HCT116 (cell line): Measurements from ENCODE around the gene CLC. TPM values are rescaled to one million over a fixed set of nuclear protein-coding genes. Genes with fewer than 3 reads are reported as not detected.

Source experiments
- ATAC-seq: fragments of 200-7000 bp; cut with Tn5 transposase; 2 replicates; pipeline ENCODE4 v1.9.1; 2020; ENCODE audit warnings: mild to moderate bottlenecking, moderate library complexity
- BruUV-seq: library from RNA; stranded (reverse); fragments of 400-500 nt; replicated peaks from 2 replicates; lab custom pipeline; 2021; lab: Mats Ljungman, UMichigan
- CTCF ChIA-PET: fragments of 300-600 bp; sonication (Branson Sonifier 250); formaldehyde crosslinking; loops from one replicate; lab custom pipeline; 2021; ENCODE audit warnings: antibody characterized with exemption; lab: Charles Lee
- POLR2A ChIA-PET: fragments of 300-600, 350-600 bp; sonication (Branson Sonifier 250); formaldehyde crosslinking; loops from one replicate; lab custom pipeline; 2021; ENCODE audit warnings: antibody characterized with exemption; lab: Charles Lee
- RAD21 ChIA-PET, 2 experiments: fragments of 300-600 bp; sonication (Branson Sonifier 250); formaldehyde crosslinking; loops; one replicate each; lab custom pipeline; 2023; ENCODE audit warnings: low total read pairs in 2 of 2; ENCODE audit not compliant: uncharacterized antibody in 2 of 2, unreplicated experiment in 2 of 2, low non-redundant PET in 1 of 2; lab: Charles Lee
- DNase-seq: peaks from one replicate; pipeline ENCODE4 v3.0.0-alpha.2; 2010; ENCODE audit warnings: low read depth, low spot score
- H2AFZ ChIP-seq: fragments of 200-600 bp; shearing (Covaris generic), sonication (generic); 2 replicates; pipeline ENCODE4 v1.6.1; 2017; ENCODE audit warnings: low read depth, mixed run types, mixed read lengths, antibody characterized with exemption, low read length; ENCODE audit not compliant: poor library complexity, severe bottlenecking
- H3K27ac ChIP-seq: 2 replicates; pipeline ENCODE4 v1.5.1; 2012; ENCODE audit warnings: low read depth, low read length
- H3K27me3 ChIP-seq: fragments of 200-600 bp; sonication (generic); 2 replicates; pipeline ENCODE4 v1.6.1; 2016; ENCODE audit warnings: mixed run types, low read length, mixed read lengths; ENCODE audit not compliant: insufficient read depth
- H3K36me3 ChIP-seq, 2 experiments: fragments of 200-500 bp in 1 of 2; fragments of 200-600 bp in 1 of 2; sonication (Bioruptor generic) in 1 of 2; sonication (generic) in 1 of 2; 2 replicates each; pipeline versions ENCODE4 v1.5.1 to v1.6.1; 2014 to 2016; ENCODE audit warnings: low read length in 2 of 2, inconsistent platforms in 1 of 2, mixed read lengths in 1 of 2, mixed run types in 1 of 2; ENCODE audit not compliant: insufficient read depth in 2 of 2, control insufficient read depth in 1 of 2
- H3K4me1 ChIP-seq, 2 experiments: fragments of 200-600 bp in 1 of 2; sonication (generic) in 1 of 2; 2 replicates each; pipeline versions ENCODE4 v1.5.1 to v1.6.1; 2012 to 2017; ENCODE audit warnings: low read length in 2 of 2, inconsistent platforms in 1 of 2, mild to moderate bottlenecking in 1 of 2, mixed read lengths in 1 of 2, mixed run types in 1 of 2, moderate library complexity in 1 of 2; ENCODE audit not compliant: insufficient read depth in 2 of 2, control insufficient read depth in 1 of 2
- H3K4me2 ChIP-seq: fragments of 200-600 bp; sonication (generic); 2 replicates; pipeline ENCODE4 v1.6.1; 2017; ENCODE audit warnings: mixed run types, low read length, mixed read lengths
- H3K4me3 ChIP-seq, 2 experiments: fragments of 200-600 bp in 1 of 2; sonication (generic) in 1 of 2; replicated peaks in 1 of 2; 2 replicates each; pipeline ENCODE4 v1.5.1; 2011 to 2016; ENCODE audit warnings: low read length in 2 of 2, control low read depth in 1 of 2, low read depth in 1 of 2, mild to moderate bottlenecking in 1 of 2, mixed read lengths in 1 of 2, mixed run types in 1 of 2
- H3K79me2 ChIP-seq: fragments of 200-600 bp; sonication (generic); 2 replicates; pipeline ENCODE4 v1.6.1; 2017; ENCODE audit warnings: mild to moderate bottlenecking, mixed run types, low read length, moderate library complexity, mixed read lengths; ENCODE audit not compliant: insufficient read depth
- H3K9ac ChIP-seq: fragments of 200-600 bp; sonication (generic); 2 replicates; pipeline ENCODE4 v1.6.1; 2016; ENCODE audit warnings: low read length, mixed read lengths
- H3K9me2 ChIP-seq: fragments of 200-600 bp; sonication (generic), shearing (Covaris generic); 2 replicates; pipeline ENCODE4 v1.6.1; 2017; ENCODE audit warnings: mixed run types, mild to moderate bottlenecking, moderate library complexity; ENCODE audit not compliant: insufficient read depth
- H3K9me3 ChIP-seq, 2 experiments: fragments of 200-500 bp in 1 of 2; fragments of 200-600 bp in 1 of 2; sonication (Bioruptor generic) in 1 of 2; sonication (generic) in 1 of 2; 2 replicates each; pipeline ENCODE4 v1.6.1; 2014 to 2017; ENCODE audit warnings: low read length in 2 of 2, mixed read lengths in 2 of 2, inconsistent platforms in 1 of 2, low read depth in 1 of 2, mild to moderate bottlenecking in 1 of 2, mixed run types in 1 of 2, moderate library complexity in 1 of 2; ENCODE audit not compliant: control insufficient read depth in 1 of 2, insufficient read depth in 1 of 2
- H4K20me1 ChIP-seq: fragments of 200-600 bp; sonication (generic), shearing (Covaris generic); 2 replicates; pipeline ENCODE4 v1.6.1; 2017; ENCODE audit warnings: mixed run types, mild to moderate bottlenecking, moderate library complexity; ENCODE audit not compliant: insufficient read depth
- CBX3 ChIP-seq: IDR thresholded peaks from 2 replicates; pipeline ENCODE4 v1.6.1; 2012; ENCODE audit warnings: low read depth
- CEBPB ChIP-seq: IDR thresholded peaks from 2 replicates; pipeline ENCODE4 v1.6.1; 2012; ENCODE audit warnings: low read depth
- EGR1 ChIP-seq: IDR thresholded peaks from 2 replicates; pipeline ENCODE4 v1.6.1; 2012; ENCODE audit warnings: low read depth
- ELF1 ChIP-seq: IDR thresholded peaks from 2 replicates; pipeline ENCODE4 v1.6.1; 2012; ENCODE audit warnings: low read depth, borderline replicate concordance
- EZH2 ChIP-seq: fragments of 200-600 bp; sonication (generic); IDR thresholded peaks from 2 replicates; pipeline ENCODE4 v1.6.1; 2017; ENCODE audit warnings: antibody characterized with exemption, mixed run types
- EZH2phosphoT487 ChIP-seq: fragments of 200-600 bp; IDR thresholded peaks from 2 replicates; pipeline ENCODE4 v1.6.1; 2018; ENCODE audit warnings: antibody characterized with exemption, borderline replicate concordance
- FOSL1 ChIP-seq: IDR thresholded peaks from 2 replicates; pipeline ENCODE4 v1.6.1; 2012; ENCODE audit warnings: low read depth
- POLR2A ChIP-seq: IDR thresholded peaks from 2 replicates; pipeline ENCODE4 v1.7.0; 2011; ENCODE audit warnings: borderline replicate concordance; ENCODE audit not compliant: insufficient read depth, insufficient read length; ENCODE audit errors: extremely low read depth
- POLR2AphosphoS5 ChIP-seq: IDR thresholded peaks from 2 replicates; pipeline ENCODE4 v1.6.1; 2011; ENCODE audit warnings: mild to moderate bottlenecking, low read depth, low read length, moderate library complexity
- RAD21 ChIP-seq: IDR thresholded peaks from 2 replicates; pipeline ENCODE4 v1.6.1; 2012; ENCODE audit warnings: low read depth, mild to moderate bottlenecking
- SIN3A ChIP-seq: IDR thresholded peaks from 2 replicates; pipeline ENCODE4 v1.6.1; 2012; ENCODE audit warnings: low read depth
- SP1 ChIP-seq: IDR thresholded peaks from 2 replicates; pipeline ENCODE4 v1.6.1; 2012; ENCODE audit warnings: low read depth
- SRF ChIP-seq: IDR thresholded peaks from 2 replicates; pipeline ENCODE4 v1.6.1; 2012; ENCODE audit warnings: low read depth
- YY1 ChIP-seq: IDR thresholded peaks from 2 replicates; pipeline ENCODE4 v1.6.1; 2011; ENCODE audit warnings: low read length, low read depth, moderate library complexity, mild to moderate bottlenecking; ENCODE audit not compliant: insufficient replicate concordance; ENCODE audit errors: extremely low read depth
- ZNF274 ChIP-seq: fragments of 200-500 bp; sonication (Bioruptor generic); IDR thresholded peaks from 2 replicates; pipeline ENCODE4 v1.6.1; 2014; ENCODE audit warnings: mild to moderate bottlenecking, low read depth, low read length, inconsistent platforms
- intact Hi-C: fragments of 100-400 bp; cut with micrococcal nuclease; formaldehyde crosslinking; loops from 2 replicates; pipeline ENCODE4 v1.10.0; 2022
- total RNA-seq: library from RNA; stranded (reverse); gene quantifications from one replicate; pipeline ENCODE4 v1.2.1, GENCODE V29; 2021; ENCODE audit not compliant: unreplicated experiment
- TF ChIP-seq, protein P1 (sequence below): IDR thresholded peaks from 2 replicates; pipeline ENCODE4 v1.6.1; 2012
- TF ChIP-seq, protein P2 (sequence below): IDR thresholded peaks from 2 replicates; pipeline ENCODE4 v1.6.1; 2012
- TF ChIP-seq, protein P3 (sequence below): IDR thresholded peaks from 2 replicates; pipeline ENCODE4 v1.6.1; 2012; ENCODE audit warnings: low read depth

The CLC gene
- total RNA-seq, 1 experiment from 2014 or later: not detected

DNA sequence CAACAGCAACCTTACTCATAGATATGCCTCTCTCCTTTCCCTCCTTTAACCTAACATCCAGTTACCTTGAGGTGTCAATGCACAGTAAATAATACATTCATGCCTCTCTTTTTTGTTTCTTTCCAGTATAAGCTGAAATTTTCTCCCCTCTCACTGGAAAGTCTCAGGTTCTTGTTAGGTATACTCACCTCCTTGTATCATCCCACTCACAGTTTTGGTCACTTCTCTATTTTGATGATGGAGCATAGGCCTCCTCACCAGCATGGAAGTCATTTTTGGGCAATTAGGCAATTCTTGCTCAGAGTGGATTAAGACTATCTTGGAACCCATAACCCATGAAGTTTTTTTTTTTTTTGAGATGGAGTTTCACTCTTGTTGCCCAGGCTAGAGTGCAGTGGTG lies 39.3 kb downstream of the CLC start:
- H3K9me3 ChIP-seq: no peaks in the 10 kb centered on the region
- no peaks in the 10 kb centered on the region for H4K20me1 ChIP-seq
- no peak overlapping the region for H3K4me2 ChIP-seq
- RAD21 ChIA-PET: no interaction called here
- no peaks in the 10 kb centered on the region for H3K36me3 ChIP-seq
- TF ChIP-seq CBX3: no peak
- TF ChIP-seq POLR2AphosphoS5: no peak
- no peak for TF ChIP-seq RAD21
- TF ChIP-seq, all 23 proteins: peak for 0
- no peak overlapping the region for H3K9ac ChIP-seq
- no peak for DNase-seq
- H3K4me1 ChIP-seq: no peaks in the 10 kb centered on the region
- ChIA-PET POLR2A (no interaction called here), CTCF (no interaction called here)
- no peak overlapping the region for H3K27ac ChIP-seq
- intact Hi-C loops: no loop called here
- H3K27me3 ChIP-seq: peaks cover 96% of the 10 kb centered on the region
- no peak overlapping the region for H2AFZ ChIP-seq
- H3K4me3 ChIP-seq: no peak overlapping the region
- ATAC-seq: no peak
- no peaks in the 10 kb centered on the region for H3K9me2 ChIP-seq
- no peaks in the 10 kb centered on the region for H3K79me2 ChIP-seq
- BruUV-seq: no TSS peak

DNA sequence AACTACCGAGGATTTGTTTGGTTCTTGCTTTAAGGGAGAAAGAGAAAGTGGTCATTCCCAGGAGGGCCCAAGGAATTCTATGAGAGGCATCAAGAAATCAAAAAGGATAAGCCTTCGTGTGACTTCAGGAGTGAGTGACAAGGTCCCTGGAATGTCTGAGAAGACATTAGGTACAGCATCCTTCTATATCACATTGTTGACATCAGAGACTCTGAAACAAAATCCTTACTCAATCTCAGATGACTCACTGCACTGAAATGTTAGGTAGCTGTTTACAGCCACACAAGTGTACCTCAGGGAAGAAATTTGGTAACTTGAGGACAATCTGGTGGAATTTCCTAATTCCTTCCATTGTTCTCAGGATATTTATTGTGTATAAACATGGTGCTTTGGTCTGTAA lies 41.4 kb downstream of the CLC start:
- POLR2A ChIA-PET: no interaction called here
- H2AFZ ChIP-seq: no peak overlapping the region
- ATAC-seq: no peak
- CTCF ChIA-PET: no interaction called here
- intact Hi-C loops: no loop called here
- no peak overlapping the region for H3K4me2 ChIP-seq
- BruUV-seq: no TSS peak
- no peak overlapping the region for H3K9ac ChIP-seq
- no peaks in the 10 kb centered on the region for H3K79me2 ChIP-seq
- H3K4me1 ChIP-seq: no peaks in the 10 kb centered on the region
- H3K9me3 ChIP-seq: no peaks in the 10 kb centered on the region
- H3K27ac ChIP-seq: no peak overlapping the region
- no peaks in the 10 kb centered on the region for H3K36me3 ChIP-seq
- RAD21 ChIA-PET: no interaction called here
- H3K27me3 ChIP-seq: peaks cover 93% of the 10 kb centered on the region
- H3K4me3 ChIP-seq: no peak overlapping the region
- H4K20me1 ChIP-seq: no peaks in the 10 kb centered on the region
- TF ChIP-seq, protein P1, sequence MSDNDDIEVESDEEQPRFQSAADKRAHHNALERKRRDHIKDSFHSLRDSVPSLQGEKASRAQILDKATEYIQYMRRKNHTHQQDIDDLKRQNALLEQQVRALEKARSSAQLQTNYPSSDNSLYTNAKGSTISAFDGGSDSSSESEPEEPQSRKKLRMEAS: no peak
- TF ChIP-seq ELF1 (no peak), SP1 (no peak), SRF (no peak), YY1 (no peak), EZH2 (no peak), RAD21 (no peak), POLR2AphosphoS5 (no peak), ZNF274 (no peak), FOSL1 (no peak), SIN3A (no peak), EZH2phosphoT487 (no peak), CBX3 (no peak), CEBPB (no peak), POLR2A (no peak), EGR1 (no peak)
- TF ChIP-seq, protein P2, sequence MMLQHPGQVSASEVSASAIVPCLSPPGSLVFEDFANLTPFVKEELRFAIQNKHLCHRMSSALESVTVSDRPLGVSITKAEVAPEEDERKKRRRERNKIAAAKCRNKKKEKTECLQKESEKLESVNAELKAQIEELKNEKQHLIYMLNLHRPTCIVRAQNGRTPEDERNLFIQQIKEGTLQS: no peak
- TF ChIP-seq, protein P3, sequence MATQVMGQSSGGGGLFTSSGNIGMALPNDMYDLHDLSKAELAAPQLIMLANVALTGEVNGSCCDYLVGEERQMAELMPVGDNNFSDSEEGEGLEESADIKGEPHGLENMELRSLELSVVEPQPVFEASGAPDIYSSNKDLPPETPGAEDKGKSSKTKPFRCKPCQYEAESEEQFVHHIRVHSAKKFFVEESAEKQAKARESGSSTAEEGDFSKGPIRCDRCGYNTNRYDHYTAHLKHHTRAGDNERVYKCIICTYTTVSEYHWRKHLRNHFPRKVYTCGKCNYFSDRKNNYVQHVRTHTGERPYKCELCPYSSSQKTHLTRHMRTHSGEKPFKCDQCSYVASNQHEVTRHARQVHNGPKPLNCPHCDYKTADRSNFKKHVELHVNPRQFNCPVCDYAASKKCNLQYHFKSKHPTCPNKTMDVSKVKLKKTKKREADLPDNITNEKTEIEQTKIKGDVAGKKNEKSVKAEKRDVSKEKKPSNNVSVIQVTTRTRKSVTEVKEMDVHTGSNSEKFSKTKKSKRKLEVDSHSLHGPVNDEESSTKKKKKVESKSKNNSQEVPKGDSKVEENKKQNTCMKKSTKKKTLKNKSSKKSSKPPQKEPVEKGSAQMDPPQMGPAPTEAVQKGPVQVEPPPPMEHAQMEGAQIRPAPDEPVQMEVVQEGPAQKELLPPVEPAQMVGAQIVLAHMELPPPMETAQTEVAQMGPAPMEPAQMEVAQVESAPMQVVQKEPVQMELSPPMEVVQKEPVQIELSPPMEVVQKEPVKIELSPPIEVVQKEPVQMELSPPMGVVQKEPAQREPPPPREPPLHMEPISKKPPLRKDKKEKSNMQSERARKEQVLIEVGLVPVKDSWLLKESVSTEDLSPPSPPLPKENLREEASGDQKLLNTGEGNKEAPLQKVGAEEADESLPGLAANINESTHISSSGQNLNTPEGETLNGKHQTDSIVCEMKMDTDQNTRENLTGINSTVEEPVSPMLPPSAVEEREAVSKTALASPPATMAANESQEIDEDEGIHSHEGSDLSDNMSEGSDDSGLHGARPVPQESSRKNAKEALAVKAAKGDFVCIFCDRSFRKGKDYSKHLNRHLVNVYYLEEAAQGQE: no peak
- TF ChIP-seq, all 23 proteins: peak for 0
- H3K9me2 ChIP-seq: no peaks in the 10 kb centered on the region
- DNase-seq: no peak
